Erythroblast (primary cell): Measurements from ENCODE around the gene FGD6.
"Not testable (repeated sequence)": the region's sequence is repeated elsewhere in the genome, so short reads cannot be mapped to it uniquely, and the experiment has no call there.

ENCODE experiments used
- GATA1 ChIP-seq: IDR thresholded peaks from 2 replicates; pipeline ENCODE4 v1.6.1; 2011; ENCODE audit warnings: low read depth, mild to moderate bottlenecking, control low read depth, low read length, moderate library complexity
- POLR2A ChIP-seq: IDR thresholded peaks from 2 replicates; pipeline ENCODE4 v1.6.1; 2011; ENCODE audit warnings: mild to moderate bottlenecking, low read length

DNA sequence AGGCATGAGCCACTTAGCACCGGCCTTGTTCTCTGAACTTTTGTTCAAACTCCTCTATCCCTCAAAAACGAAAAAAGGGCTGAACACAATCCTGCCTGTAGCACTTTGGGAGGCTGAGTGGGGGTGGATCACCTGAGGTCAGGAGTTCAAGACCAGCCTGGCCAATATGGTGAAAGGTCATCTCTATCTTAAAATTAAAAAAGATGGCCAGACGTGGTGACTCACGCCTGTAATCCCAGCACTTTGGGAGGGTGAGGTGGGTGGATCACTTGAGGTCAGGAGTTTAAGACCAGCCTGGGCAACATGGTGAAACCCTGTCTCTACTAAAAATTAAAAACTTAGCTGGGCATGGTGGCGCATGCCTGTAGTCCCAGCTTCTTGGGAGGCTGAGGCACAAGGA, 115.3 kb downstream of the FGD6 start:
- not testable (repeated sequence) for TF ChIP-seq POLR2A, GATA1
